GM21515 (cell line): ENCODE results near the gene GNAZ.
"Not testable (repeated sequence)": the region's sequence is repeated elsewhere in the genome, so short reads cannot be mapped to it uniquely, and the experiment has no call there.

Source experiments
- ATAC-seq: cut with Tn5 transposase; IDR thresholded peaks from one replicate; pipeline ENCODE4 v1.9.1; 2021; ENCODE audit not compliant: unreplicated experiment

The GNAZ gene

GRCh38 chr22:23042179-23042578, 28.1 kb upstream of the GNAZ start:
- no peak for ATAC-seq

DNA sequence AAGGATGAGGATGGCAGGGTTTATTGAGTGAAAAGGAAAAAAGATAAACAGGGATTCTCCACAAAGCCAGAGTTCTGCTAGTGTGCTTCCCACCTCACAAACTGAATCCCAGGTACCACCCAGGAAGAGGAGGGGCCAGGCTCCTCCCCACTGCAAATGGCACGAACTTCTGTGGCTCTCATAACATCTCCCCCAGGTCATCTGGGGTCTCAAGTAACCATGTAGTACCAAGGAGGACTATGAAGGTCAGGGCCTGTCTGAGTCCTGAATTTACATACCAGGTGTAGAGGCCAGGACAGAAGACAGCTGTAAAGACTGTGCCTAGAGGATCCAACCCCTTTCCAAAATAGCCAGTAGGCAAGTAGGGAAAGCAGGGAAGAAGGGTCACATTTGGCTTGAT, 25.7 kb upstream of the GNAZ start:
- no peak for ATAC-seq

DNA sequence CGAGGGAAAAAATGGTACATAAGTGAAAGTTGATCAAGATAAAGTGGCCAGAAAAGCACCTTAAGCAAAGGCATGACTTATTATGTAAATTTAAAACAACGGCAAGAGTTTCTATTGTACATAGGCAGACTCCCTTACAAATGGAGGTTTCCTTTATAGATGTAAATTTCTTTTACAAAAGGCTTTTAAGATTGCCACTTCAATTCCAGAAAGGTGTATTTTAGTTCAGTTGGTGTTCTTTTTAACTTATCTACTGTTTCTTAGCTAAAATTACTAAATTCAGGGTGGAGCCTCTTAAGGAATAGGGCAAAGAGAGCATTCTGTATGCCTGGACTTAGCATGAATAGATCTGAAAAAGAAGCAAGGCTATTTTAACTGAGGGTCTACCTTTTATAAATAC, 24.9 kb upstream of the GNAZ start:
- ATAC-seq, result no peak

- ATAC-seq, result no peak
Measured at GRCh38 chr22:23047265-23047664, 23.1 kb upstream of the GNAZ start.

DNA sequence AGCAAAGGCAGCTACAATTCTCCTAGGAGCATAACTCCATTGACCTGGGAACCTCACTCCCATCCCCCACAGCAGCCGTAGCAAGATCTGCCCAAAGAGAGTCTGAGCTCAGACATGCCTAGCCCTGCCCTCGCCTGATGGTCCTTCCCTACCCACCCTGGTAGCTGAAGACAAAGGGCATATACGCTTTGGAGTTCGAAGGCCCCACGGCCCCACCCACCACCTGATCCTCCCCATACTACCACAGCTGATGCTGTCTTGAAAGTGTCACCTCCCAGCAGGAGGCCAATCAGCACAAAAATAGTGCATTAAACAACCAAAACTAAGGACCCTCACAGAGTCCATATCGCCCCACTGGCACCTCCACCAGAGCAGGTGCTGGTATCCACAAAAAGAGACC, 22.6 kb upstream of the GNAZ start:
- no peak for ATAC-seq

DNA sequence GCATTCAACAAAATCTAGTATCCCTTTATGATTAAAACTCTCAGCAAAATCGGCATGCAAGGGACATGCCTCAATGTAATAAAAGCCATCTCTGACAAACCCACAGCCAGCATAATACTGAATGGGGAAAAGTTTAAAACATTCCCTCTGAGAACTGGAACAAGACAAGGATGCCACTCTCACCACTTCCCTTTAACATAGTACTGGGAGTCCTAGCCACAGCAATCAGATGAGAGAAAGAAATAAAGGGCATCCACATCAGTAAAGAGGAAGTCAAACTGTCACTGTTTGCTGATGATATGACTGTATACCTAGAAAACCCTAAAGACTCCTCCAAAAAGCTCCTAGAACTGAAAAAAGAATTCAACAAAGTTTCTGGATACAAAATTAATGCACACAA, 19.8 kb upstream of the GNAZ start:
- not testable (repeated sequence) for ATAC-seq

DNA sequence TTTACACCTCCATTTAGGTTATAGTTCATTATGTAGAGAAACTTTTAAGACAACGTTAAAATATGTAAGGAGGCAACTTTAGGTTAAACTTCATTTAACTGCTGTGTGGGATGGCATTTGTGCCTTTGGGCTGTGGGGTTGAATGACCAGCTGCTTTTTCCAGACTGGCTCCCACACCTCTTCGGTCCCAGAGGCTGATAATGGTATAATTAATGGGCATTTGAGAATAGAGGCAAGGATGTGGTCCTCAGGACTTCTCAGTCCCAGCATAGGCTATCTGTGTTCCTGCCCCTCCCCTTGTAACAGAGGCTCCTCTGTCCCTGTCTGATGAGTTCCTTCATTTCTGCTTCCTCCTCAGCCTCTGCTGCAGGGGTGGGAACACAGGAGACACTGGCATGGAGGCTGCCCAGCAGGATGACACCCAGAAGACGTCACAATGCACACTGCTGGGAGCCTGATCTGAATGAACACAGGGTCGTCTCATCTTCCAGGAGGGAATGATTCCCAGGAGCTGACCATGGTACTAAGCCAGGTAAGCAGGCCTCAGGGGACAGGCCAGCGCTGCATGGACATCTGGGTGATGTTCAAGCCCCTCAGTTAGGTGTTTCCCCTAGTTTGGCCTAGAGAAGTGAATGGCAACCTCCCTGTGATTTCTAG, 17.1 kb upstream of the GNAZ start:
- ATAC-seq, result no peak

- no peak for ATAC-seq
Measured at GRCh38 chr22:23053912-23054530, 16.3 kb upstream of the GNAZ start.

DNA sequence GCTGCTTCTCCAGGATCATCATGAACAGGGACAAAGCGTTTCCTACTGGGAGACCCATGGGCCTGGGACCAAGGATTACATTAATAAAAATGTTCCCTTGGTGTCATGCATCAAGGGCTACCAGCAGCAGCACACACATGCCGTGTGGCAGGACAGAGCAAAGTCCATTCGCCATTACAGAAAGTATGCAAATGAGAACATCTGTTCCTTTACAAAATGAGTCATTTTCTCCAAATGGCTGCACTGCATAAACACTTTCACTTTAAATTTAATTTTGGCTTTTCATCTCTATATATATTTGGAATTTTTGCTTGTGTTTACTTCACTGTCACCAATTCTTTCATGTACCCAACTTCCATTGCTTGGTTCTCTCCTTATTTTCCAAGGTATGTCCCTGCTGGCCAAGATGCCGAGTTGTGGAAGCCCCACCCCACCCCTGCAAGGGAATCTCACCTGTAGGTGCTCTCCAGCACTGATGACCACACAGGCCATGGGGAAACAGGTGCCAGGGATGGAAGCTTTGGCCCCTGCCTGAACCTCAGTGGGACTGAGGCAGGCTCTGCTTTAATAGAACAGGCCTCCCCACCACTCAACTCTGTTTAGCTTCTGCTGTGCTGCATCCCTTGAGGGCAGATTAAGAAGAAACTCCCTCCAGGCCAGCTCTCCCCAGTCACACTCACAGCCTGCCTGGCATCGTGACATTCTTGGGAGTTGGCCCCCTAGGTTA, 15.6 kb upstream of the GNAZ start:
- no peak for ATAC-seq

DNA sequence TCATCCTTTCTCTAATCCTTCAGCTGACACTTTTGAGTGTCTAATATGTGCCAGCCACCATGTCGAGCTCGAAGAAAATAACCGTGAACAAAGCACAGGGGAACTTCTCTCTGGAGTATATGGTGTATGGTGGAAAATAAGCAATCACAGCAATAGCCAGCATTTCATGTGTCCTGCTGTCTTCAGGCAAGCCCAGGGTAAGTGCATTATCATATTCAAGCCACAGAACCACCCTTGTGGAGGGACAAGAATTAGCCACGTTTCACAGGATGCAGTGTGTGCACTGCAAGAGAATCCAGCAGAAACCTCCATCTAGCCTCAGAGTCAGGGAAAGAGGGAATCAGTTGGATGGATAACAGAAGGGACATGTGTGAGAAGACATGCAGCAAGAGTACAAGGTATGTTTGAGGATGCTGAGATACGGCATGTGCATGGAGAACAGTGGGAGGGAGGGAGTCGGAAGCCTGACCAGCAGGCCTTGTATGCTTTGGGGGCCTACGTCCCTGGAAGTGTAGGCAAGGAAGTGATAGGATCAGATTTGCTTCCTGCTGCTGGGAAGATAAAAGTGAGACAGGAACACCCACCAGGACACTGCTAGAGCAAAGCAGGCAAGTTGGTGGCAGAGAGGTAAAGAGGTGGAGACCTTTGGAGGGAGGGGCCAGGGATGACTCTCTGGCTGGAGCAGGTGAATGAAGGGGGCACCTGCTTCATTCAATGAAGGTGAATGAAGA, 14.7 kb upstream of the GNAZ start:
- no peak for ATAC-seq

DNA sequence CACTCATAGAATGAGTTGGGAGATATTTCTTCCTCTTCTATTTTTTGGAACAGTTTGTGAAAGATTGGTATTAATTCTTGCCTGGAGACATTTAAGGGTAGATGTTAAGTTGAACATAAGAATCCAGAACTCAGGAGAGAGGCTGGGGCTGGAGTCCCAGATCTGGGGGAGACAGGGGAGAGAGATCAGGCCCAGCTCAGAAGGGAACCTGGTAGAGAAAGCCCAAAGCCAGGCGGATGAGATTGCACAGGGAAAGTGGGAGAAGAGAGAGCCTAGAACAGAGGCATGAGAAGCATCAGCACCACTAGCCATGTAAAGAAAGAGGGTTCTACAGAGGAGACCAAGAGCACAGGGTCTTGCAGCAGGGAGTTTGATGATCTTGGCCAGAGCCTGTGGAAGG, 13.0 kb upstream of the GNAZ start:
- no peak for ATAC-seq

GRCh38 chr22:23058063-23058462, 12.3 kb upstream of the GNAZ start:
- ATAC-seq, result no peak

- no peak for ATAC-seq
Measured at GRCh38 chr22:23058481-23059283, 11.6 kb upstream of the GNAZ start.

DNA sequence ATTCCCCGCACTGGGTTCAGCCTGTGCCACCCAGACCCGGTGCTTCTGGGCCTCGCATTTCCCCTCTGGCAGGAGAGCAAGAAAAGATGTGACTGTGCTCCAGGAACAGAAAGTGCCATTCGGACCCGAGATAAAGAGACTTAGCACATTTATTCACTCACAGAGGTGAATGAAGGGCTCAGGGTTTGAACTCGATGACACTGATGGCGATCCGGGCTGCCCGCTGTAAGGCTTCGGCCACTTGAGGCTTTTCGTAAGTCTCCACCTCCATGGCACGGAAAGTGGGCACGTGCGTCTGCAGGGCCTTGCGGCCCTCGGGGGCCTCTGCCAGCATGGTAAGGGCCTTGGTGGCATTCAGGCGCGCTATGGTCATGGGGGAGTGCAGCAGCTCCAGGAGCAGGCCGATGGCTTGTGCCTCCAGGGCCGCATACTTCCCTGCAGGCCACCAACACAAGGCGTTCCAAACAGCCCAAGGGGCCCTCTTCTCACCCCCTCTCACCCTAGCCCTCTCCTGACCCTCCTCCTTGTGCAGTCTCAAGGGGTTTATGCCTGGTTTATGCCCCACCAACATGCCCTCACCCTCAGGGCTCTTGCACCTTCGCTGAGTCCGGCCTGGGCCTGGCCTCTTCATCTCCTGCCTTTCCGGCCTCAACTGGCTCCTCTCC, 10.9 kb upstream of the GNAZ start:
- no peak for ATAC-seq

- ATAC-seq, result no peak
Measured at GRCh38 chr22:23060612-23061400, 9.5 kb upstream of the GNAZ start.

- ATAC-seq, result no peak
Measured at GRCh38 chr22:23061471-23062280, 8.6 kb upstream of the GNAZ start.

DNA sequence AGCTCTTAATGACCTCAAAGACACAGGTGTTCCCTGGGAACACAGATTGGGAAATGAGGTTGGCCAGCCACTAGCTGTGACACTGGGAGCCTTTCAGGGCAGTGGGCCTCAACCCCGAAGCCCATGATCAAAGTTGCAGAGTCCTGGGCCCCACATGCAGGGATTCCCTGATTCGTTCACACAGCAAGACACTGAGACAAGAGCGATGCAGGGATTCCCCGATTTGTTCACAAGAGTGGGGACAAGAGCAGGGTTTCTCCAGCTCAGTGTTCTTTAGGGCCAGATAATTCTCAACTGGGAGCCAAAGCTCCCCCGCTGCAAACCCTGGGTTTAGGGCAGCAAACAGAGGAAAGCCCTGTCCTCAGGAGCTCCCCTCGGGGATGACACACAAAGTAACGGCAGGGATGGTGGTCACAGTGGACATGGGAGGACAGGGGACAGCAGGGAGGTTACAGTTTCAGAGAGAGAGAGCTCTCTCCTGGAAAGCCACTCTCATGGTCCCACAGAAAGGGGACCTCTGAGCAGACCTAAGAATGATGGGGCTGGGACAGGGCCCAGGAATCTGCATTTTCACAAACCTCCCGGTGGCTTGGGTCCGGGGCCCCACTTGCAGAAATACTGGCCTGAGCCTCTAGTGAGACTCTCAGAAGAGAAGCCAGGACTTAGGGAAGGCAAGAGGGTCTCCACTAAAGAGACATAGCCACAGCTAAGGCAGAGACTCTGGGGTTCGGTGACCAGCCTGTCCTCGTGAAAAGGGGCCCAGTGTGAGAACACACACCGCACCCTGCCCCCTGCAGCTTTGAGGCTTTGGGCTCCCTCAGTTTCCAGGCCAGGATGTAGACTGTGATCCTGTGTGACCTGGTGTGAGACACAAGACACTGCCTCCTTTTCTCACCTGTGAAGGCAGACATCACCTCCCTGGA, 7.4 kb upstream of the GNAZ start:
- ATAC-seq, result no peak
